SK-N-SH (cell line): ENCODE measurements around the gene JPH3.

Experiments used
- FOXJ3 ChIP-seq: sonication (generic); formaldehyde crosslinking; IDR thresholded peaks from 2 replicates; pipeline ENCODE4 v1.5.1; 2020; ENCODE audit warnings: mild to moderate bottlenecking, missing genetic modification reagents
- RCOR1 ChIP-seq: fragments of 150-350 bp; IDR thresholded peaks from 2 replicates; pipeline ENCODE4 v1.6.1; 2017; ENCODE audit warnings: antibody characterized with exemption, low read length
- TCF12 ChIP-seq: IDR thresholded peaks from 2 replicates; pipeline ENCODE4 v1.4.0; 2012
- TF ChIP-seq, protein P1 (sequence below): fragments of 200-600 bp; sonication (generic); IDR thresholded peaks from 2 replicates; pipeline ENCODE4 v1.6.1; 2017; ENCODE audit warnings: antibody characterized with exemption, mild to moderate bottlenecking, moderate library complexity

DNA sequence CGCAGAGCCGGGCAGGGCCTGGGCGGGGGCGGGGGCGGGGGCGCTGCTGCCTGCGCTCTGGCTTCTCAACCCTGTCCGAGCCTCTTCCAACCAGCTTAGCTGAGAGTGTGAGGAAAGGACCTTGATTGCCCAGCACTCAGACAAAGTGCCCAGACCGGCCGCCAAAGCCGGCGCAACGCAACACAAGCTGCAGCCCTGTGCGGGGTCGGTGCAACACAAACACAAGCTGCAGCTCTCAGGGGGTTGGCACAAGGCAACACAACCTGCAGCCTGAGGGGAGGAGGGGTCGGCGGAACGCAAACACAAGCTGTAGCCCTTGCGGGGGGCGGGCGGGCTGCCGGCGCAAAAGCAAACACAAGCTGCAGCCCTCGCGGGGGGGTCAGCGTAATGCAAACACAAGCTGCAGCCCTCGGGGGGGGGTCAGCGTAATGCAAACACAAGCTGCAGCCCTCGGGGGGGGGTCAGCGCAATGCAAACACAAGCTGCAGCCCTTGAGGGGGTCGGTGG lies 103.5 kb downstream of the JPH3 start:
- TF ChIP-seq FOXJ3 (CRISPR knock-in tag), result no peak
- no peak for TF ChIP-seq RCOR1
- TF ChIP-seq TCF12, result no peak
- TF ChIP-seq, protein P1, sequence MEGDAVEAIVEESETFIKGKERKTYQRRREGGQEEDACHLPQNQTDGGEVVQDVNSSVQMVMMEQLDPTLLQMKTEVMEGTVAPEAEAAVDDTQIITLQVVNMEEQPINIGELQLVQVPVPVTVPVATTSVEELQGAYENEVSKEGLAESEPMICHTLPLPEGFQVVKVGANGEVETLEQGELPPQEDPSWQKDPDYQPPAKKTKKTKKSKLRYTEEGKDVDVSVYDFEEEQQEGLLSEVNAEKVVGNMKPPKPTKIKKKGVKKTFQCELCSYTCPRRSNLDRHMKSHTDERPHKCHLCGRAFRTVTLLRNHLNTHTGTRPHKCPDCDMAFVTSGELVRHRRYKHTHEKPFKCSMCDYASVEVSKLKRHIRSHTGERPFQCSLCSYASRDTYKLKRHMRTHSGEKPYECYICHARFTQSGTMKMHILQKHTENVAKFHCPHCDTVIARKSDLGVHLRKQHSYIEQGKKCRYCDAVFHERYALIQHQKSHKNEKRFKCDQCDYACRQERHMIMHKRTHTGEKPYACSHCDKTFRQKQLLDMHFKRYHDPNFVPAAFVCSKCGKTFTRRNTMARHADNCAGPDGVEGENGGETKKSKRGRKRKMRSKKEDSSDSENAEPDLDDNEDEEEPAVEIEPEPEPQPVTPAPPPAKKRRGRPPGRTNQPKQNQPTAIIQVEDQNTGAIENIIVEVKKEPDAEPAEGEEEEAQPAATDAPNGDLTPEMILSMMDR, result no peak
